SK-N-SH (cell line): Measurements from ENCODE around the gene SIL1. TPM values are rescaled to one million over a fixed set of nuclear protein-coding genes. Genes with fewer than 3 reads are reported as not detected.

Source experiments
- CTCF ChIA-PET: fragments of 300-600, 350-600 bp; formaldehyde crosslinking; extraction: SDS; loops from one replicate; lab custom pipeline; 2021; lab: Yijun Ruan, JAX
- POLR2A ChIA-PET: fragments of 350-600 bp; sonication (Branson Sonifier 250); formaldehyde crosslinking; extraction: SDS; loops from one replicate; lab custom pipeline; 2020; ENCODE audit warnings: antibody characterized with exemption, inconsistent platforms; lab: Yijun Ruan, JAX
- DNase-seq: peaks from one replicate; pipeline ENCODE4 v3.0.0; 2012
- H2AFZ ChIP-seq: fragments of 200-600 bp; sonication (generic); 2 replicates; pipeline ENCODE4 v1.8.1; 2016; ENCODE audit warnings: antibody characterized with exemption, mild to moderate bottlenecking, low read depth
- H3F3A ChIP-seq: fragments of 200-600 bp; sonication (generic); replicated peaks from 2 replicates; pipeline ENCODE3; 2016; ENCODE audit warnings: antibody characterized with exemption, mild to moderate bottlenecking; ENCODE audit not compliant: insufficient read depth
- H3K27ac ChIP-seq, 2 experiments: fragments of 200-500 bp in 1 of 2; fragments of 200-600 bp in 1 of 2; sonication (Bioruptor generic) in 1 of 2; sonication (generic), shearing (Covaris generic) in 1 of 2; 2 replicates each; pipeline versions ENCODE4 v1.5.1 to v1.6.1; 2014 to 2016; ENCODE audit warnings: low read depth in 2 of 2, inconsistent platforms in 1 of 2, low read length in 1 of 2, mild to moderate bottlenecking in 1 of 2, mixed read lengths in 1 of 2
- H3K27me3 ChIP-seq: fragments of 200-600 bp; sonication (generic), shearing (Covaris generic); 2 replicates; pipeline ENCODE4 v1.6.1; 2016; ENCODE audit warnings: mixed run types; ENCODE audit not compliant: insufficient read depth
- H3K36me3 ChIP-seq, 2 experiments: fragments of 200-500 bp in 1 of 2; fragments of 200-600 bp in 1 of 2; sonication (Bioruptor generic) in 1 of 2; sonication (generic) in 1 of 2; replicated peaks in 1 of 2; 2 replicates each; pipeline versions ENCODE3 to v1.5.1; 2014 to 2016; ENCODE audit warnings: low read length in 1 of 2, mild to moderate bottlenecking in 1 of 2; ENCODE audit not compliant: insufficient read depth in 2 of 2, control insufficient read depth in 1 of 2
- H3K4me1 ChIP-seq, 2 experiments: fragments of 200-500 bp in 1 of 2; fragments of 200-600 bp in 1 of 2; sonication (Bioruptor generic) in 1 of 2; sonication (generic), shearing (Covaris generic) in 1 of 2; 2 replicates each; pipeline versions ENCODE4 v1.5.1 to v1.6.1; 2014 to 2016; ENCODE audit warnings: low read depth in 1 of 2, low read length in 1 of 2, mixed run types in 1 of 2; ENCODE audit not compliant: insufficient read depth in 2 of 2, control insufficient read depth in 1 of 2
- H3K4me2 ChIP-seq: fragments of 200-600 bp; sonication (generic), shearing (Covaris generic); 2 replicates; pipeline ENCODE4 v1.6.1; 2017; ENCODE audit warnings: mixed run types
- H3K4me3 ChIP-seq, 2 experiments: fragments of 200-500 bp in 1 of 2; fragments of 200-600 bp in 1 of 2; sonication (Bioruptor generic) in 1 of 2; sonication (generic), shearing (Covaris generic) in 1 of 2; 2 replicates each; pipeline versions ENCODE4 v1.5.1 to v1.8.1; 2014 to 2016; ENCODE audit warnings: low read depth in 2 of 2, inconsistent platforms in 1 of 2, low read length in 1 of 2, mild to moderate bottlenecking in 1 of 2, mixed read lengths in 1 of 2, moderate library complexity in 1 of 2
- H3K79me2 ChIP-seq: fragments of 200-600 bp; sonication (generic); 2 replicates; pipeline ENCODE4 v1.8.1; 2017; ENCODE audit warnings: mild to moderate bottlenecking; ENCODE audit not compliant: insufficient read depth
- H3K9ac ChIP-seq: fragments of 200-600 bp; sonication (generic); 2 replicates; pipeline ENCODE4 v1.6.1; 2017; ENCODE audit warnings: mixed run types
- H3K9me2 ChIP-seq: fragments of 200-600 bp; sonication (generic); 2 replicates; pipeline ENCODE4 v1.6.1; 2017; ENCODE audit warnings: mixed run types
- H3K9me3 ChIP-seq: fragments of 200-600 bp; sonication (generic); 2 replicates; pipeline ENCODE4 v1.6.1; 2017; ENCODE audit warnings: mixed run types, mild to moderate bottlenecking, moderate library complexity
- H4K20me1 ChIP-seq: fragments of 200-600 bp; sonication (generic); 2 replicates; pipeline ENCODE4 v1.6.1; 2017; ENCODE audit warnings: mild to moderate bottlenecking, mixed run types; ENCODE audit not compliant: insufficient read depth
- ELF1 ChIP-seq: IDR thresholded peaks from 2 replicates; pipeline ENCODE4 v1.4.0; 2012
- EZH2phosphoT487 ChIP-seq: fragments of 200-600 bp; sonication (generic); IDR thresholded peaks from 2 replicates; pipeline ENCODE4 v1.6.1; 2017; ENCODE audit warnings: low read depth, mixed run types, mild to moderate bottlenecking, antibody characterized with exemption, moderate library complexity, borderline replicate concordance
- FOSL2 ChIP-seq: IDR thresholded peaks from 2 replicates; pipeline ENCODE4 v1.4.0; 2012; ENCODE audit warnings: low read depth, mild to moderate bottlenecking, moderate library complexity, borderline replicate concordance
- GATA2 ChIP-seq: sonication (generic); formaldehyde crosslinking; IDR thresholded peaks from 2 replicates; pipeline ENCODE4 v1.5.0; 2020; ENCODE audit warnings: mild to moderate bottlenecking, missing genetic modification reagents
- JUND ChIP-seq: IDR thresholded peaks from 2 replicates; pipeline ENCODE4 v1.4.0; 2012
- MXI1 ChIP-seq: IDR thresholded peaks from 2 replicates; pipeline ENCODE4 v1.6.1; 2012; ENCODE audit warnings: mild to moderate bottlenecking, low read depth, low read length, improper control_type of control experiment
- NFIC ChIP-seq: IDR thresholded peaks from 2 replicates; pipeline ENCODE4 v1.4.0; 2012; ENCODE audit warnings: borderline replicate concordance
- NRF1 ChIP-seq: IDR thresholded peaks from 2 replicates; pipeline ENCODE4 v1.6.1; 2012; ENCODE audit warnings: low read depth, mild to moderate bottlenecking, low read length
- POLR2AphosphoS5 ChIP-seq: IDR thresholded peaks from 2 replicates; pipeline ENCODE4 v1.6.1; 2012; ENCODE audit warnings: low read depth, low read length
- RAD21 ChIP-seq: IDR thresholded peaks from 2 replicates; pipeline ENCODE4 v1.6.1; 2012; ENCODE audit warnings: mild to moderate bottlenecking, low read length
- SIN3A ChIP-seq: IDR thresholded peaks from 2 replicates; pipeline ENCODE4 v1.6.1; 2012; ENCODE audit warnings: low read depth, mild to moderate bottlenecking, low read length, moderate library complexity, borderline replicate concordance
- TAF1 ChIP-seq: IDR thresholded peaks from 2 replicates; pipeline ENCODE4 v1.6.1; 2012; ENCODE audit warnings: low read depth, mild to moderate bottlenecking, low read length, moderate library complexity, borderline replicate concordance
- TCF12 ChIP-seq: IDR thresholded peaks from 2 replicates; pipeline ENCODE4 v1.4.0; 2012
- TEAD4 ChIP-seq: IDR thresholded peaks from 2 replicates; pipeline ENCODE4 v1.4.0; 2012; ENCODE audit warnings: mild to moderate bottlenecking, borderline replicate concordance; ENCODE audit not compliant: insufficient read depth
- ZBTB33 ChIP-seq: IDR thresholded peaks from 2 replicates; pipeline ENCODE4 v1.4.0; 2012; ENCODE audit warnings: low read depth, borderline replicate concordance
- WGBS: methylation state at CpG from one replicate; pipeline ENCODE4 v1.1.6; 2017; ENCODE audit warnings: low lambda C conversion rate; 5-methylcytosine and 5-hydroxymethylcytosine counted together
- polyA plus RNA-seq, 3 experiments: library from polyadenylated mRNA; depleted of rRNA; stranded (reverse); fragments of >200 nt; gene quantifications; 2 replicates each; pipeline ENCODE4 v1.2.3, GENCODE V29; 2012
- TF ChIP-seq, protein P1 (sequence below): fragments of 150-350 bp; IDR thresholded peaks from 2 replicates; pipeline ENCODE4 v1.6.1; 2017; ENCODE audit warnings: antibody characterized with exemption, low read length, low read depth, borderline replicate concordance
- TF ChIP-seq, protein P2 (sequence below): IDR thresholded peaks from 2 replicates; pipeline ENCODE4 v1.6.1; 2012; ENCODE audit warnings: mild to moderate bottlenecking, low read depth, low read length, moderate library complexity

The SIL1 gene
- polyA plus RNA-seq, 1 of the 3 experiments (the other 2 are of a cell fraction), result 25.9 TPM

GRCh38 chr5:138936968-138937345 lies 261.2 kb downstream of the SIL1 start (continued):
- TF ChIP-seq ZBTB33, result no peak

DNA sequence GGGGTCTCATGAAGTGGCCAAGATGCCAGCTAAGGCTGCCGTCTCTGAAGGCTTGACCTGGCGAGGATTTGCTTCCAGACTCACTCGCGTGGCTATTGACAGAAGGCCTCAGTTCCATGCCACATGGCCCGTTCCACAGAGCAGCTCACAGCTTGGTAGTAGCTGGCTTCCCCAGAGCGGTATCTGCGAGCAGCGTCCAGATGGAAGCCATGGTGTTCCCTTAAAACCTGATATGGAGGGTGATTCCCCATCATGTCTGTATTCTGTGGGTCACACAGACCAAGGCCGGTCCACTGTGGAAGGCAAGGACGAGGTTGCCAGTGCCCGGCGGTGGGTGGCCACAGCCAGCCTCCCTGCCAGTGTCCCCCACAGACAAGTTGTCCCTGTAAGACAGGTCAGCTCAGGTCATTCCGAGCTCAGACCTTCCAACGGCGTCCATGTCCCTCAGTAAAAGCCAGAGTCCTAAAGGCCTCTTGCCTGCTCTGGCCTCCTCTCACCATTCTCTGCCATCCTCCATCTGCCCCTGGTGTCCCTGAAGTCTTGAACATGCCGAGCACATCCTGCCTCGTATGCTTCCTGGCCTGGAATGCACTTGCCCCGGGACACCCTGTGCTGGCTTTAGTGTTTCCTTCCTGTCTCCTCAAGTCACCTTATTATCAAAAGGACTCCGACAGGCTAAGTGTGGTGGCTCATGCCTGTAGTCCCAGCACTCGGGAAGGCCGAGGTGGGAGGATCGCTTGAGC lies 261.8 kb downstream of the SIL1 start:
- Histone ChIP-seq H3K4me2 (no peak overlapping the region), H2AFZ (no peak overlapping the region), H4K20me1 (no peaks in the 10 kb centered on the region), H3K9me3 (no peaks in the 10 kb centered on the region), H3K27ac (no peak overlapping the region), H3K9me2 (no peaks in the 10 kb centered on the region), H3K9ac (no peak overlapping the region), H3K36me3 (peaks cover 33 to 45% of the 10 kb centered on the region in 2 experiments), H3K79me2 (no peaks in the 10 kb centered on the region), H3F3A (no peaks in the 10 kb centered on the region), H3K4me1 (no peaks in the 10 kb centered on the region; a peak in 1 of 4 replicates), H3K4me3 (no peak overlapping the region), H3K27me3 (no peaks in the 10 kb centered on the region)
- WGBS, result 96% methylated on average over 12 of the region's 22 CpGs
- CTCF ChIA-PET, result interaction anchor here (0.5 to 0.9 kb wide), 2 partner anchors 10 to 62 kb away, joined by 3 read pairs; no protein-coding TSS in a partner anchor
- DNase-seq, result no peak
- POLR2A ChIA-PET, result no interaction called here
- TF ChIP-seq POLR2AphosphoS5 (no peak), MXI1 (no peak), RAD21 (no peak), SIN3A (no peak)
- TF ChIP-seq, protein P1, sequence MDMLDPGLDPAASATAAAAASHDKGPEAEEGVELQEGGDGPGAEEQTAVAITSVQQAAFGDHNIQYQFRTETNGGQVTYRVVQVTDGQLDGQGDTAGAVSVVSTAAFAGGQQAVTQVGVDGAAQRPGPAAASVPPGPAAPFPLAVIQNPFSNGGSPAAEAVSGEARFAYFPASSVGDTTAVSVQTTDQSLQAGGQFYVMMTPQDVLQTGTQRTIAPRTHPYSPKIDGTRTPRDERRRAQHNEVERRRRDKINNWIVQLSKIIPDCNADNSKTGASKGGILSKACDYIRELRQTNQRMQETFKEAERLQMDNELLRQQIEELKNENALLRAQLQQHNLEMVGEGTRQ, result no peak

GRCh38 chr5:138935466-138935865 lies 262.7 kb downstream of the SIL1 start:
- Histone ChIP-seq H2AFZ (no peak overlapping the region), H3K9me2 (no peaks in the 10 kb centered on the region), H3K27me3 (no peaks in the 10 kb centered on the region), H3K4me1 (peaks cover 0 to 2% of the 10 kb centered on the region in 2 experiments; a peak in 1 of 4 replicates), H3F3A (no peaks in the 10 kb centered on the region), H3K27ac (no peak overlapping the region), H3K9me3 (no peaks in the 10 kb centered on the region), H3K36me3 (peaks cover 43 to 54% of the 10 kb centered on the region in 2 experiments), H3K4me2 (no peak overlapping the region), H3K79me2 (no peaks in the 10 kb centered on the region), H3K4me3 (no peak overlapping the region), H3K9ac (no peak overlapping the region), H4K20me1 (no peaks in the 10 kb centered on the region)
- 96% methylated on average over 9 of the region's 10 CpGs for WGBS
- CTCF ChIA-PET, result interaction anchor here (0.5 to 0.9 kb wide), 2 partner anchors 11 to 61 kb away, joined by 3 read pairs; no protein-coding TSS in a partner anchor
- POLR2A ChIA-PET, result no interaction called here
- DNase-seq, result no peak
- TF ChIP-seq, protein P1, result no peak
- TF ChIP-seq RAD21 (no peak), NFIC (no peak), SIN3A (no peak), ELF1 (no peak), JUND (no peak), EZH2phosphoT487 (no peak), FOSL2 (no peak), TEAD4 (no peak), POLR2AphosphoS5 (no peak), GATA2 (no peak), TAF1 (no peak), NRF1 (no peak), TCF12 (no peak)
- TF ChIP-seq, protein P2, sequence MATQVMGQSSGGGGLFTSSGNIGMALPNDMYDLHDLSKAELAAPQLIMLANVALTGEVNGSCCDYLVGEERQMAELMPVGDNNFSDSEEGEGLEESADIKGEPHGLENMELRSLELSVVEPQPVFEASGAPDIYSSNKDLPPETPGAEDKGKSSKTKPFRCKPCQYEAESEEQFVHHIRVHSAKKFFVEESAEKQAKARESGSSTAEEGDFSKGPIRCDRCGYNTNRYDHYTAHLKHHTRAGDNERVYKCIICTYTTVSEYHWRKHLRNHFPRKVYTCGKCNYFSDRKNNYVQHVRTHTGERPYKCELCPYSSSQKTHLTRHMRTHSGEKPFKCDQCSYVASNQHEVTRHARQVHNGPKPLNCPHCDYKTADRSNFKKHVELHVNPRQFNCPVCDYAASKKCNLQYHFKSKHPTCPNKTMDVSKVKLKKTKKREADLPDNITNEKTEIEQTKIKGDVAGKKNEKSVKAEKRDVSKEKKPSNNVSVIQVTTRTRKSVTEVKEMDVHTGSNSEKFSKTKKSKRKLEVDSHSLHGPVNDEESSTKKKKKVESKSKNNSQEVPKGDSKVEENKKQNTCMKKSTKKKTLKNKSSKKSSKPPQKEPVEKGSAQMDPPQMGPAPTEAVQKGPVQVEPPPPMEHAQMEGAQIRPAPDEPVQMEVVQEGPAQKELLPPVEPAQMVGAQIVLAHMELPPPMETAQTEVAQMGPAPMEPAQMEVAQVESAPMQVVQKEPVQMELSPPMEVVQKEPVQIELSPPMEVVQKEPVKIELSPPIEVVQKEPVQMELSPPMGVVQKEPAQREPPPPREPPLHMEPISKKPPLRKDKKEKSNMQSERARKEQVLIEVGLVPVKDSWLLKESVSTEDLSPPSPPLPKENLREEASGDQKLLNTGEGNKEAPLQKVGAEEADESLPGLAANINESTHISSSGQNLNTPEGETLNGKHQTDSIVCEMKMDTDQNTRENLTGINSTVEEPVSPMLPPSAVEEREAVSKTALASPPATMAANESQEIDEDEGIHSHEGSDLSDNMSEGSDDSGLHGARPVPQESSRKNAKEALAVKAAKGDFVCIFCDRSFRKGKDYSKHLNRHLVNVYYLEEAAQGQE, result no peak
